Cortex of kidney (tissue), 1 donor: ENCODE data around the gene URM1.
"Not testable (repeated sequence)": the region's sequence is repeated elsewhere in the genome, so short reads cannot be mapped to it uniquely, and the experiment has no call there.

Source experiments
- DNase-seq: peaks from one replicate; lab custom pipeline; 2025; lab: John Stamatoyannopoulos, UW

The URM1 gene

DNA sequence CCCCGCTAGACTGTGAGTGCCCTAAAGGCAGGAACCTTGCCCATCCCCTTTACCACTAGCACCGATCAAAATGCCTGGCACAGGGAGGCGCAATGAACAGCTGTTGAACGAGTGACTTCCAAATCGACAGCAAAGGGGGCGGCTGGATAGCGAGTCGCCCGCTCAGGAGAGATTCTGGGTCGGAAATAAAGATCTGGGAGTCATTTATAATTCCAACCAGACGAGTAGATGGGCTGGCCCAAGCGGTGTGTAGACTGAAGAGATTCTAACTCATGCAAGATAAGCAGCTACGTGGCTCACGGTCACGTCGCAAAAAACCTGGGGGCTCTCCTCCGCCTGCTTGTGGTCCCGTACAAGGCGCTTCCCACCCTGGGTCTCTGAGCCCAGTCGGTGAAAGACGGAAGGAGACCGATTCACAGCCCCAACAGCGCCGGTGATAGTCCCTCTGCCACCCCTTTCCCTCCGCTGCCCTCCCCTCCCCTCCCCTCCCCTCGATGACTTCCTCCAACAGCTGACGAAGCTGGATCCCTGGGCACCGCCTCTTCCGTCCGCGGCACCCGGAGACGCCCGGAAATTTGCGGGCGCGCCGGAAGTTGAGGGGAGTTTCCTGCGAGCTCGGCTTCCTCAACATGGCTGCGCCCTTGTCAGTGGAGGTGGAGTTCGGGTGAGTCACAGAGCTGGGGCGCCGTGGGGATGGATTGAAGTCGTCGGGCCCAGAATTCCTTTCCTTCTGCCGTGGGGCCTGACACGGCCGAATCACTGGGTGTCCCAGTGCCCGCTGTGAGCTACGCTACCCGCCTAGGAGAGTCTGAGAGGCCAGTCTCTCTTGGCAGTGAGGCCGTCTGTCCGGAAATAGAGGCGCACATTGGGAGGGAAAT, at the start of gene URM1:
URM1 (plus strand) TSS at position 623 of the 878 bp plus-strand sequence; CDS start at position 630, 7 bp downstream.
- DNase-seq = no peak

DNA sequence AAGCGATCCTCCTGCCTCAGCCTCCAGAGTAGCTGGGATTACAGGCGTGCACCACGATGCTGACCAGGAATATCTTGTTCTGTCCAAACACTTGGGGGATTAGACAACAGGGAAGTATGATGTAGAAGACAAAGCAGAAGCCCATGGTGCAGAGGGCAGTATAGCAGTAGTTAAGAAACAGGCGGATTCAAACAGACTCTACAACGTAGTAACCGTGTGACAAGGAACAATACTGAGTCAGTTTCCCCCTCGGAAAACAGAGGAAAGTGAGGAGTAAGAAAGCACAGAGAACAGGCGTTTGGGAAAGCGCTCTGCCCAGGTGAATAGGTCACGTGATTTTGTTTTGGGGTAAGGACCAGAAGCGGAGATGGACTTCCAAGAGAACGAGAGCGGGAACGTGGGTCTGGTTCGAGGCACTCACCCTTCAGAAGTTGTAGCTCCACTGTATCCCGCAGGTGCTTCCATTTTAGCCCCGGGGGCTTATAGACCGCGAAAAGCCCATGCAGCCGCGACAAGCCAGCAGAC, 49.2 kb upstream of the URM1 start:
- no peak for DNase-seq

DNA sequence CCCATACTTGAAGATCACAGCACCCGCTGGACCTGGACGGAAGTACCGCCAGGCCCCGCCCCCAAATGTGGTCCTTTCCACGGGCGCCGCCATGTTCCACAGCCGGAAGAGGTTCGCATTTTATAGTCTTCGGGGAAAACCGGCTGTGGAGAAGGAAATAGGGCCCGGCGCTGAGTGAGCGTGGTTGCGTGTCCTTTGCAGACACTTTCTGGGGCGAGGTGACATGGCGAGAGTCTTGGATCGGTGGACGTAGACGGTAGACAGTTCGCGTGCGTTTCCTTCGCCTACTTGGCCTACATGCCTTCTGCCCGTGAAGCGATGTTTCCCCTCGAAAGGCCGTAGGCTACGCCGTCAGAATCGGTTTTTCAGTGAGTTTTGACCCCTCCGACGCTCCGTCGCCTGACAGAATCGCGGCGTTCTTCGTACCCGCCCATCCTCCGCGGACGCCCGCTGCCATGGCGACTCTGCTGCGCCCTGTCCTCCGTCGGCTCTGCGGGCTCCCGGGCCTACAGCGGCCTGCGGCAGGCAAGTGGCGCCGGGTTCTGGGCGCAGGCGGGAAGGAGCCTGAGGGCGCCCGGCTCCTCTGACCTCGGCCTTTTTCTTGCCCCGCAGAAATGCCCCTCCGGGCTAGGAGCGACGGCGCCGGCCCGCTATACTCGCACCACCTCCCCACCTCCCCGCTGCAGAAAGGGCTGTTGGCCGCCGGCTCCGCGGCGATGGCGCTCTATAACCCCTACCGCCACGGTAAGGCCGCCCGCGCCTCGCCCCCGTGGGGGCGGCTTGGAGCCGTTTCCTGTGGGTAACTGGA, 48.6 kb upstream of the URM1 start, which contains the start of the genes COQ4 and TRUB2:
COQ4 (plus strand) TSS at position 436 of the 808 bp plus-strand sequence; CDS start at position 456, 20 bp downstream.
TRUB2 (minus strand) TSS at position 44 of the 808 bp plus-strand sequence; CDS start at position 5, 39 bp downstream.
- no peak for DNase-seq

DNA sequence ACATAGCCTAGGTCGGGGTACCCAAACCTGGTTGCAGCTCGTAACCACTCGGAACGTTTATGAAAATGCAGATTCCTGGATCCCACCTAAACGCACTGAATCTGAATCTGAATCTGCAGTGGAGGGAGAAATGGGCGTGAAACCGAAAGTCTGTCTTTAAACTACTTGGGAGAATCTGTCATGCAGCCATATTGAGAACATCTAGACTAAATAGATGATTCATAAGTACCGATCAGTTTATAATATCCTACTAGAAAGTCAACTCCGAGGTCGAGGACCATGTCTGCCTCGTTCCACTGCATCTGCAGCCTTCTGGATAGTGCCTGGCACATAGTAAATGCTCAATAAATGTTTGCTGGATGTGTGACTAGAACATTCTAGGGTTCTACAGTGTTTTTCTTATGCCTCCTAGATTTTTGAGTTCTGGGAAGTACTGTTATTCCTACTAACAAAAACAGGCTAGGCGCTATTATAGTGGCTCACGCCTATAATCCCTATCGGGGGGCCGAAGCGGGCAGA, 47.9 kb upstream of the URM1 start:
- DNase-seq = no peak

DNA sequence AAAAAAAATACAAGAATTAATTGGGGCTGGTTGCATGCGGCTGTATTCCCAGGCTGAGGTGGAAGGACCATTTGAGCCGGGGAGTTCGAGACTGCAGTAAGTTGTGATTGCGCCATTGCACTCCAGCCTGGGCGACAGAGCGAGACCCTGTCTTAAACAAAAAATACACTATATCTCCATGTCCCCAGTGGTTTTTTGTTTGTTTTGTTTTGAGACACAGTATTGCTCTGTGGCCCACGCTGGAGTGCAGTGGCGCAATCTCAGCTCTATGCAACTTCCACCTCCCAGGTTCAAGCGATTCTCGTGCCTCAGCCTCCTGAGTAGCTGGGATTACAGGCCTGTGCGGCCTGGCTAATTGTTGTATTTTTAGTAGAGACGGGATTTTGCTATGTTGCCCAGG, 47.4 kb upstream of the URM1 start:
- DNase-seq = no peak

DNA sequence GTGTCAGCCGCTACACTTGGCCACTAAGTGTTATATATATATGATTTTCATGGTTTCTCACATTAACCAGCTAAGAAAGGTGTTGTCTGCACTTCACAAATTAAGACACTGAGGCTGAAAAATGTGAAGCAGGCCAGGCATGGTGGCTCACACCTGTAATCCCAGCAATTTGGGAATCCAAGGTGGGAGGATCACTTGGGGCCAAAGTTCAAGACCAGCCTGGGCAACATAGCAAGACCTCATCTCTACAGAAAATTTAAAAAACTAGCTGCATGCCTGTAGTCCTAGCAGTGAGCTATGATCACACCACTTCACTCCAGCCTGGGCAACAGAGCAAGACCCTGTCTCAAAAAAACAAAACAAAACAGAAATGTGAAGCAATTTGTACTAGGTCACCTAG, 46.8 kb upstream of the URM1 start:
- no peak for DNase-seq

DNA sequence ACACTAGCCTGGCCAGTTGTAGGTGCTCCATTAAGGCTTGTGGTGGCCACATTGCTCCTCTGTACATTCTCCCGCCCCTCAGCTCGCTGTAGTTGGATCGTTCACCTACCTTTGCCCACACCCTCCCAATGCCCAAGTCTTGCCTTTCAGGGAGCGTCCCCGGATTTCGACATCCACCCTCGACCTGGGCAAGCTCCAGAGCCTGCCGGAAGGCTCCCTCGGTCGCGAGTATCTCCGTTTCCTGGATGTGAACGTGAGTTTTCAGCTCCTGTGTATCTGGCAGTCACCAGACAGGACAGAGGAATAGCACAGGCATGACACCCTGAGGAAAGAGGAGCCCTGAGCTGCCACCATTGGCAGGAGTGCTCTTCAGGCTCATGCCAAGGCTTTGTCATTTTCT, 45.5 kb upstream of the URM1 start:
- DNase-seq = no peak

DNA sequence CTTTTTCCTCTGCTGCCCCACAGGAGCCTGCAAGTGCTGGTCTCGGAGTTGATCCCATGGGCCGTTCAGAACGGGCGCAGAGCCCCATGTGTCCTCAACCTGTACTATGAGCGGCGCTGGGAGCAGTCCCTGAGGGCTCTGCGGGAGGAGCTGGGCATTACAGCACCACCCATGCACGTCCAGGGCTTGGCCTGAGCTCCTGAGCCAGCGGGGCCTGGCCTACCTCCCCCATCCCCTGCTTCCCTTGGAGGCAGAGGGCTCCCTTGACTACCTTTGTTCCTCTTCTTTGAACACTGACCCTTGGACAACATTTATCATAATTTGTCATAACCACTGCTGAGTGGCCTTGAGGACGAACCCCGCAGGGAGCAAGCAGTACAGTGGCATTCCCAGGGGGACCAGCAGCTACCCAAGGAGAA, 37.7 kb upstream of the URM1 start:
- no peak for DNase-seq

DNA sequence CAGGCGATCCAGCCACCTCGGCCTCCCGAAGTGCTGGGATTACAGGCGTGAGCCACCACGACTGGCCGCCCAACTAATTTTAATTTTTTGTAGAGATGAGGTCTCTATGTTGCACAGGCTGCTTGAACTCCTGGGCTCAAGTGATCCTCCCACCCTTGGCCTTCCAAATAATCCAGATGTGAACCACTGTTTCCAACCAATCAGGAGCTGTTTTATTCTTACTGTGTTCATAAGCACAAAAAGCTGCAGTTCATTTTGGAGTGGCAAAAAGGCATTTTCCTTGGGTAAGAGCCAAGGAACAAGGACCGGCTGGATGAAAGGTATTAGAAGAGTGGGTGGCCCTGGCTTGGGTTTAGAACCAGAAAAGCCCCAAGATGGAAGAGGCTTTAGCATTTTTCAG, 36.0 kb upstream of the URM1 start:
- DNase-seq = no peak

DNA sequence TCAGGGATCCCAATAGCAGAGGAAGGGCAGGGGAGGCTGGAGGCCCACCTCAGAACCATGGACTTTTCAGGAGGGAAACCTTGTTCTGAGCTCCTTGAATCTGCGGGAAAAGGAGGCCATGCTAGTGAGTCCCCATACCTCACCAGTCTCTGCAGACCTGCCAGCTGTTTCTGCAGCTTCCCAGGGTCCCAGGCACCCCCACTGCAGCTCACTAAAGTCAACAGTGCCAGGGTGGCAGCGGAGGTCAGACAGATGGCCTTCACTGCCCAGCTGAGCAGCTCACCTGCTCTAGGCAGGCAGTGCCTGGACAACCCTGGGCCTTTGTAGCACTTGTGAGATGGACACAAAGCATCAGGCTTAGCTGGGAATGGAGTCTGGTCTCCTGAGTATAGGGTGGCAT, 35.3 kb upstream of the URM1 start:
- DNase-seq = no peak

DNA sequence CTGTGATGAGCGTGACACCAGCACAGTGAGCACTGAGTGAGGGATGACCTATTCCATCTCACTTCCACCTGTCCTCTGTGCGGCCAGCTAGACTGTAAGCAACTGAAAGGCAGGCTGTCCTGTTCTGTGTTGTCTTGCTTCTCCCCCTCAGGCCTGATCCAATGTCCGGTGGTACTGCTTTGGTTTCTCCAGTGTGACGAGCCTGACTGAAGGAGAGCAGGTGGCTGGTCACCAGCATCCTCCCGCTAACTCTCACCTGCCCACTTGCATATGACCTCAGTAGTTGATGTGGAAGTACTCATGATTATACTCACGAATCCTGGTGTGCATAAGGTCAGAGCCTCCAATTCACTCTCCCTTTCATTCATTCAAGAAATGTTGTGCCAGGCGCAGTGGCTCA, 33.2 kb upstream of the URM1 start:
- DNase-seq = no peak

DNA sequence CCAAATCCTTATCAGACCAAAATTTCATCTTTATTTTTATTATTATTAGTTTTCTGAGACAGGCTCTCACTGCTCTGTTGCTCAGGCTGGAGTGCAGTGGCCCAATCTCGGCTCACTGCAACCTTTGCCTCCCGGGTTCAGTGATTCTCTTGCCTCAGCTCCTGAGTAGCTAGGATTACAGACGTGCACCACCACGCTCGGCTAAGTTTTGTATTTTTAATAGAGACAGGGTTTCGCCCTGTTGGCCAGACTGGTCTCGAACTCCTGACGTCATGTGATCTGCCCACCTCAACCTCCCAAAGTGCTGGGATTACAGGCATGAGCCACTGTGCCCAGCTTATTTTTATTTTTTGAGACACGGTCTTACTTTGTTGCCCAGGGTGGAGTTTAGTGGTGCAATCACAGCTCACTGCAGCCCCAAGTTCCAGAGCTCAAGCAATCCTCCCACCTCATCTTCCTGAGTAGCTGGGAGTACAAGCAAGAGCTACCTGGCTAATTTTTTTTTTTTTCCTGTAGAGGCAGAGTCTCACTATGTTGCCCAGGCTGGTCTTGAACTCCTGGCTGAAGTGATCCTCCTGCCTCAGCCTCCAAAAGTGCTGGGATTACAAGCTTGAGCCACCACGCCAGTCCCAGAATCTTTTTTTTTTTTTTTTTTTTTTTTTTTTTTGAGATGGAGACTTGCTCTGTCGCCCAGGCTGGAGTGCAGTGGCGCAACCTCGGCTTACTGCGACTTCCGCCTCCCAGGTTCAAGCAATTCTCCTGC, 32.1 kb upstream of the URM1 start:
- not testable (repeated sequence) for DNase-seq

DNA sequence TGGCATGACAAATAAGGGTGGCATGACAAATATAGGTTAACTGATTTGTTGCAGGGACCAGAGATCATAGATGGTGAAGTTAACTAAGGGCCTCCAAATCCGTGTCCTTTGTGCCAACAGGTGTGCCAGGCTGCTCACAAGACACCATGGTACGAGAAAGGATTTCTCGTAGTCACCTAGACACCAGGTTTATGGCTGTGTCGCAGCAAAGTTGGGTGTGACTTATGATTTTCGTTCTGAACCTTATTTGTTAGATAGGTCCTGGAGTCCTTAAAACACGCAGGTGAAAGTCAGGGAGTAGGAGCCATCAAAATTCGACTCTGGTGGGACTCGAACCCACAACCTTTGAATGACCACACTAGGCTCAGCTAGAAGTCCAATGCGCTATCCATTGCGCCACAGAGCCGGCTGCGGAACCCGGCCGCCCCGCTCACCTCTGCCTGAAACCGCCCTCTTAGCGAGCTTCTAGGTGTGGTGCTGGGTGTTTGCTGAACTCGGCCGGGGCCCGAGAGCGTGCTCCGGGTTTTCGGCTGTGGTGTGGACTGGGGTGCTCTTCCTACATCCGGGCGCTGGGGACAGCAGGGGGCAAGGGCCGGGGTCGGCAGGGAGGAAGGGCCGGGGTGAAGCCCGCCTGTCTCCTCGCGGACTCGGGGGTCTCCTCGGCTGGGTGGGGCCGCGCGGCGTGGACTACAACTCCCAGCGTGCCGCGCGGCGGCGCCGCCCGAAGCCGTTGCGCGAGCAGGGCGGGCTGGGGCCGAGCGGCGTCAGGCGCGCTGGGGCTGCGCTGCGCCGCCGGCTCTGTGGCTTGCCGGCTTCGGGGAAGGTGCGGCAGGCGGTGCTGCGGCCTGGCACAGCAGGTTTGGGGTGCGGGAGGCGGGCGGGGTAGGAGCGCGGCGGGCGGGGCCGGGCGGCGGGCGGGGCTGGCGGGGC, 31.1 kb upstream of the URM1 start, which contains the start of gene SLC27A4:
SLC27A4 (plus strand) TSS at position 767 of the 930 bp plus-strand sequence. CDS start 2,606 bp downstream, outside the sequence.
- no peak for DNase-seq

DNA sequence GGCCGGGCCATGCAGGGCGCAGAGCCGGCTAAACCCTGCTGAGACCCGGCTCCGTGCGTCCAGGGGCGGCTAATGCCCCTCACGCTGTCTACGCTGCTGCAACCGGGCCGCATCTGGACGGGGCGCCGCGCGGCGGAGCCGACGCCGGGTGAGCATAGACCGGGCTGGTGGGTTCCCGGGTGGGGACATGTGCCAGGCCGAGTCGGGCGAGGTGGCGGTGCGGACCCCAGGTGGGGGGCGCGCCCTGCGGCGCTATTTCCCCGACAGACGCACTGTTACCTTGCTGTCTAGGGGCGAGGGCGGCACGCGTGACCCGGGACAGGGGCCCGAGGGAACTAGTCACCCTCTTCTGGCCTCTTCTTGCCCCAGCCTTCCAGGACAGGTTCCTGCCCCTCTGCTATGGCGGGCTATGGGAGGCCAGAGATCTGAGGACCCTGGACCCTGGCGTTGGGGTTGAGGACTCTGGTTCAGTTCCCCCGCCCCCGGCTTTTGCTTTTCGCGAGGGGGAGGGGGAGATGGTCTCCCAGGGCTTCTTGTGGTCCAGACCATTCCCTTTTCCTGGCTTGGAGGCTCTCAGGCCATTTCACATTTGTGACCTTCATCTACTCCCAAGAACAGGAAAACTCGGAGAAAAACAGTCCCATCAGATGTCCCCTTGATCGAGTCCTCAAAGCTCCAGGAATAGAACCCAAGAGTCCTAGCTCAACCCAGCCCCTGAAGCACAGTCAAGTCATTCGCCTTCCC, 30.3 kb upstream of the URM1 start:
- DNase-seq = no peak

DNA sequence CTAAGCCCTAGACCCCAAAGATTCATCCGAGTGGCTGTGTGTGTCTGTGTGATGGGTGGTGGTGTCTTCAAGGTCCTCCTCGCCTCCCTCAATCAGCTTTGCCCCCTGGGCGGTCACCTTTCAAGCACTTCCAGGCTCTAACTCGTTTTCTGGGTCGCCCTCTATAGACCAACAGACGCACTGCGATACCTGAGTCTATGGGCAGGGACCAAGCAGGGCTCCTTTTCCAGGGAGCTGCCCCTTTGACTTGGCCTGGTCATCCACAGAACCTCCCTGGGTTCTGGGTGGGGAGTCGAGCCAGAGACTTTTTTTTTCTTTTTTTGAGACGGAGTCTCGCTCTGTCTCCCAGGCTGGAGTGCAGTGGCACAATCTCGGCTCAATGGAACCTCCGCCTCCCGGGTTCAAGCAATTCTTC, 29.7 kb upstream of the URM1 start:
- DNase-seq = no peak

DNA sequence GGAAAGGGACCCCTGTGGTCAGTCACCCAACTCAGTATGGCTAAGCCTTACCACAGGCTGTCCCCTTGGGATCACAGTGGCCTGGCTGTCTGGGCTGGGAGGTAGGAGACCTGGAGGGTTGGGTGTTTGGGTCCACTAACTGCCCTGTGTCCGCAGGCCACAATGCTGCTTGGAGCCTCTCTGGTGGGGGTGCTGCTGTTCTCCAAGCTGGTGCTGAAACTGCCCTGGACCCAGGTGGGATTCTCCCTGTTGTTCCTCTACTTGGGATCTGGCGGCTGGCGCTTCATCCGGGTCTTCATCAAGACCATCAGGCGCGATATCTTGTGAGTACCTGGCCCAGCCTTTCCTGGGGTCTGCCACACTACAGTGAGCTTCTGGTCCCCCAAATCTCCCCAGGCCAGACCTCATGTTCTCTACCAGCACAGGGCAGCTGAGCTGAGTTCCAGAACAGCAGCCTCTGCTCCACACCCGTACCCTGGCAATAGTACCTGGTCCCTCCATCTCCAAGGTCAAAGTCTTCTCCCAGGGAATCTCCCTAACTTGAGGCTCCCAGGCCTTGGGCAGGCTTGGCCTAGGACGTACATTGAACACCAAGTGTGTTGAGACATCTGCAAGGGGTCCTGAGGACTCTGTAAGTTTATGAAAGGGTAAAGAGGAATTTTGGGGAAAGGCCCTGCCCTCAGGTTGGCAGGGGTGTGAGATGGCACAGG, 28.0 kb upstream of the URM1 start:
- DNase-seq = no peak

DNA sequence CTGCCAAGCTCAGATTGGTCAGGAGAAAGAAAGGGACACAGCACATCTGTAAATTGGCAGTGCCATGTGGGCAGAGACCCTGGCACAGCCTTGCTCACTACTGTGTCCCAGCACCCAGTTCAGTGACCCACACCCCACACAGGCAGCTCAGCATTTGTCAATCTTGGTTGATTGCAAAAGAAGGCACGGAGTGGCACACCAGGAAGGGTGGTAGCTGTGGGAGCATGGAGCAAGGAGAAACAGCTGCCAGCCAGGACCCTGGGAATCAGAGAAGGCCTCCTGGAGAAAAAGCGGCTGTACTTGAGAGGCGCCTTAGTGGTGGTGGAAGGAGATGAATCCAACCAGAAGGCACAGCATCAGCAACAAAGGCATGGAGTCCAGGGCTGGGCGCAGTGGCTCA, 27.3 kb upstream of the URM1 start:
- no peak for DNase-seq

DNA sequence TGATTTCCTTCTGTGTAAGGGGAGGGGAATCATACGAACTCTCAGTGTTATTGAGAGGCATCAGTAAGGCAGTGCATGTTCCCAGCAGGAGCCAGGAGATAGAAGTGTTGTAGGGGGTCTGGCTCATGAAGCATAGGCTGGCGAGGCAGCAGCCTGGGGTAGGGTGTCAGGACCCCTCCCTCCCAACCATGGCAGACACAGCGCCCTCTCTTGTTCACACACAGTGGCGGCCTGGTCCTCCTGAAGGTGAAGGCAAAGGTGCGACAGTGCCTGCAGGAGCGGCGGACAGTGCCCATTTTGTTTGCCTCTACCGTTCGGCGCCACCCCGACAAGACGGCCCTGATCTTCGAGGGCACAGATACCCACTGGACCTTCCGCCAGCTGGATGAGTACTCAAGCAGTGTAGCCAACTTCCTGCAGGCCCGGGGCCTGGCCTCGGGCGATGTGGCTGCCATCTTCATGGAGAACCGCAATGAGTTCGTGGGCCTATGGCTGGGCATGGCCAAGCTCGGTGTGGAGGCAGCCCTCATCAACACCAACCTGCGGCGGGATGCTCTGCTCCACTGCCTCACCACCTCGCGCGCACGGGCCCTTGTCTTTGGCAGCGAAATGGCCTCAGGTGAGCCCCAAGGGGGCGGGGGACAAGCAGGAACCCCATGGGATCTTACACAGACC, 26.1 kb upstream of the URM1 start:
- DNase-seq = no peak
